SH-SY5Y (cell line): ENCODE measurements around the gene USP24.

Experiments used
- GATA2 ChIP-seq: IDR thresholded peaks from 2 replicates; pipeline ENCODE4 v1.6.1; 2011; ENCODE audit warnings: mild to moderate bottlenecking, low read depth, low read length
- GATA3 ChIP-seq: IDR thresholded peaks from 2 replicates; pipeline ENCODE4 v1.6.1; 2011; ENCODE audit warnings: low read depth, mild to moderate bottlenecking, low read length, moderate library complexity

Gene USP24, protein sequence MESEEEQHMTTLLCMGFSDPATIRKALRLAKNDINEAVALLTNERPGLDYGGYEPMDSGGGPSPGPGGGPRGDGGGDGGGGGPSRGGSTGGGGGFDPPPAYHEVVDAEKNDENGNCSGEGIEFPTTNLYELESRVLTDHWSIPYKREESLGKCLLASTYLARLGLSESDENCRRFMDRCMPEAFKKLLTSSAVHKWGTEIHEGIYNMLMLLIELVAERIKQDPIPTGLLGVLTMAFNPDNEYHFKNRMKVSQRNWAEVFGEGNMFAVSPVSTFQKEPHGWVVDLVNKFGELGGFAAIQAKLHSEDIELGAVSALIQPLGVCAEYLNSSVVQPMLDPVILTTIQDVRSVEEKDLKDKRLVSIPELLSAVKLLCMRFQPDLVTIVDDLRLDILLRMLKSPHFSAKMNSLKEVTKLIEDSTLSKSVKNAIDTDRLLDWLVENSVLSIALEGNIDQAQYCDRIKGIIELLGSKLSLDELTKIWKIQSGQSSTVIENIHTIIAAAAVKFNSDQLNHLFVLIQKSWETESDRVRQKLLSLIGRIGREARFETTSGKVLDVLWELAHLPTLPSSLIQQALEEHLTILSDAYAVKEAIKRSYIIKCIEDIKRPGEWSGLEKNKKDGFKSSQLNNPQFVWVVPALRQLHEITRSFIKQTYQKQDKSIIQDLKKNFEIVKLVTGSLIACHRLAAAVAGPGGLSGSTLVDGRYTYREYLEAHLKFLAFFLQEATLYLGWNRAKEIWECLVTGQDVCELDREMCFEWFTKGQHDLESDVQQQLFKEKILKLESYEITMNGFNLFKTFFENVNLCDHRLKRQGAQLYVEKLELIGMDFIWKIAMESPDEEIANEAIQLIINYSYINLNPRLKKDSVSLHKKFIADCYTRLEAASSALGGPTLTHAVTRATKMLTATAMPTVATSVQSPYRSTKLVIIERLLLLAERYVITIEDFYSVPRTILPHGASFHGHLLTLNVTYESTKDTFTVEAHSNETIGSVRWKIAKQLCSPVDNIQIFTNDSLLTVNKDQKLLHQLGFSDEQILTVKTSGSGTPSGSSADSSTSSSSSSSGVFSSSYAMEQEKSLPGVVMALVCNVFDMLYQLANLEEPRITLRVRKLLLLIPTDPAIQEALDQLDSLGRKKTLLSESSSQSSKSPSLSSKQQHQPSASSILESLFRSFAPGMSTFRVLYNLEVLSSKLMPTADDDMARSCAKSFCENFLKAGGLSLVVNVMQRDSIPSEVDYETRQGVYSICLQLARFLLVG (N-terminal part only)

DNA sequence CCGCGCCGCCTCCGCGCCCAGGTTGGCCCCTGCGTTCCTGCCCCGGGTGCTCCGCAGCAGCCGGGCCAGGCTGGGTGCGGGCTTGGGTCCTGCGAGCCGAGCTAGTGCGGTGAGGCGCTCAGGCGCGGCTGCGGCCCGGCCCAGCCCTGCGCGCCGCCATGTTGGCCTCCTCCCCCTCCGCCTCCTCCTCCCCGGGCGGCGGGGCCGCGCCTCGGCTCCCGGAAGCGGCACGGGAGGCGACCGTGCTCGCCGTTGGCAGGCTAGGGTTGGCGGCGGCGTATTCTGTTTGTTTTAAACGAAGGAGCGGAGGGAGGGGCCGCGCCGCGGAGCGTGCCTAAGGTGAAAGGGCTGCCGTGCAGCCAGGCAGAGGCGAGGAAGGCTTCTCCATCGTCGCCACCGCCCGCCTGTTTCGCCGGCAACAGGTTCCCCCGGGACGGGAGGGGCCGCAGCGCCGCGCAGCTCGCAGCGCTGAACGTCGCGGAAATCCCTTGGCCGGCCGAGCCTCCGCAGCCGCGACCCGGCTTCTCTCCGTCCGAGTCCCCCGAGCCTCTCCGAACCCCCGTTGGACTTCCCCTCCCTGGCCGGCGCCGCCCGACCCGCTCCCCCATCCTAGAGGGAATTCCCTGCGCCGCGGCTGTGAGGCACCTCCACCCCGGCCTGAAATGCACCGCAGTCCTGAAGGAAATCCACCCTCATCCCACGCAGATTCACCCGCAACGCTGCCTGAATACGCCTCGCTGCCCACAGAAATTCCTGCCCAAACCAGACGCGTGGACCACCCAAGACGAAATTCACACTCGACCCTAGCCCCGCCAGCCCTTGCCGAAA, at the start of gene USP24:
USP24 (minus strand) TSS at position 171 of the 828 bp plus-strand sequence. CDS start 251 bp downstream, outside the sequence.
- TF ChIP-seq GATA3 (no peak), GATA2 (no peak)

GRCh38 chr1:55262822-55263221, 47.7 kb upstream of the USP24 start:
- no peak for TF ChIP-seq GATA3
- no peak for TF ChIP-seq GATA2

DNA sequence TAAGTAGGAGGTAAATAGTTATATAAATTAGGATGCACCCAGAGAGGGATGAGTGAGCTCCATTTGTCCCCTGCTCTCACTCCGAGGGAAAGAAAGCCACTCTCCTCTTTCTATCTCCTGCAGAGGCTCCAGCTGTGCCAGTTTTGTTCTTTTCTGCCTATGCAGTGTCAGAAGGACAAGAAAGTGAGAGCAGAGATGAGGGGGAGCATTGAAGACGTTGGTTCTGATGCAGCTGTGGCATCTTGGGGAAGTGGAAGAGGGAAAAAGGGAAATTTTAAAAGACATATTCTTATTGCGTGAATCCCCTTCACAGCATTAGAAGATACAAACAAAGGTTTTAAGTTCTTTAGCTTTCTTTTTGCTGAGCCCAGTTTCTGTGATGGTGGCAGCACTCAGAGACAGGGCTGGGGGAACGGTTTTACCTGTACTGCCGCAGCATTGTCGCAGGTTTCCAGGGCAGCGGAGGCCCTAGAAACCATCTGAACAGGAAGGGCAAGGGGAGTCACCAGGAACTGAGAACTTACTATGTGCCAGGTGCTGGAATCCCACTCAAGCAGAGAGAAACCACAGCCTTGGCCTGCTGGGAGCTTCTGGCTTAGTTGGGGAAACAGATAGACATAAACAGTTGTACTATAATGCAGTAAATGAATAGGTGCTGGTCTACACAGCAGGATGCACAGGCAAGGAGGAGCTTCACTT, 44.9 kb upstream of the USP24 start:
- TF ChIP-seq GATA2 (no peak), GATA3 (no peak)

- TF ChIP-seq GATA2 (no peak), GATA3 (no peak)
Observed at GRCh38 chr1:55257958-55258357, 42.8 kb upstream of the USP24 start.

DNA sequence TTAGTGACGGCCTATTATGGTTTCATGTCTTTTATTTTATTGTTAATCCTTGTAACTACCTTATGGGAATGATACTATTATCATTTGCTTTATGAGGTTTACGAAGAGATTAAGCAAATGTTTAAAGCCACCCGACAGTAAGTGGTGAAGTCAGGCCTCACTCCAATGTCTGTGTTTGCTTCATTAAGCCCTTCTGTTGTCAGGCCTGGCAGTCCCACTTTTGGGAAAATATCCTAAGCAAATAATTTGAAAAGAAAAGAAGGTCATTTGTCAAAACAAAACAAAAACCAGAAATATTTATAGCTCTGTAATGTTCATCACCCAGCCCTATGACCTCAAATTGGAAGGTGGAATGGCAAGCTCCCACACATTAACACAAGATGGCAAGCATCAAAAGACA, 40.7 kb upstream of the USP24 start:
- TF ChIP-seq GATA3 (no peak), GATA2 (no peak)

- TF ChIP-seq GATA2 (no peak), GATA3 (no peak)
Observed at GRCh38 chr1:55252942-55253589, 37.9 kb upstream of the USP24 start.

- TF ChIP-seq GATA3 (no peak), GATA2 (no peak)
Observed at GRCh38 chr1:55250399-55251075, 35.4 kb upstream of the USP24 start.

DNA sequence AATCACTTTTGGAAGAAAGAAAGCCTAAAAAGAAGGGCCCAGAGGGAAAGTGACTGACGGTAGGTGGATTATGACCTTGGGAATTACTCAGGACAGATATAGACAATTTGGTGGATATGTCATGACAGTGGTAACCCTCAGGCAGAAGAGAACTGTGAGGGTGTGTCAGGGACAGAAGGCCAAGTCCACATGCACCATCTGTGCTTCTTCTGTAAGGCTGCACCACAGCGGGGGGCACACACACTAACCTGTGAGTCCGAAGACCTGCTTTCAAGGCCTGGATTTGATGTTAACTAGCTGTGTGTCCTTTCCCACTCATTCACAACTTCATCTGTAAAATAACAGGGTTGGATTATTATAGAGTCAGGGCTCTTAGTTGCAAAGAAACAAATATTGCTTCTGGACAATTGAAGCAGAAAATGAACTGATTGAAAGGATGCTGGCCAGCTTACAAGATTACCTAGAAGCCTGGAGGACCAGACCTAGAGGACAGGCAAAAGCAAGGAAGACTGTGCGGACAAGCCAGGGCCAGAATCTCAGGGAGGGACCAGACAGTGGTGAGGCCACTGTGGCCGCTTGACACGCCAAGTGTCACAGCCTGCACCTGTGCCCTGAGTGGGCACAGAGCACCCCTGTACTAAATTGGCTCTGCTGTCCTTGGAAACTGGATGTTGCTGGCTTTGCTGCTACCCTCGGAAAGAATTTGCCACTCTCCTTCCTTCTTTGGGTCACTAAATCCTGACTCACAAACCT, 34.7 kb upstream of the USP24 start:
- TF ChIP-seq GATA2 = no peak
- no peak for TF ChIP-seq GATA3

DNA sequence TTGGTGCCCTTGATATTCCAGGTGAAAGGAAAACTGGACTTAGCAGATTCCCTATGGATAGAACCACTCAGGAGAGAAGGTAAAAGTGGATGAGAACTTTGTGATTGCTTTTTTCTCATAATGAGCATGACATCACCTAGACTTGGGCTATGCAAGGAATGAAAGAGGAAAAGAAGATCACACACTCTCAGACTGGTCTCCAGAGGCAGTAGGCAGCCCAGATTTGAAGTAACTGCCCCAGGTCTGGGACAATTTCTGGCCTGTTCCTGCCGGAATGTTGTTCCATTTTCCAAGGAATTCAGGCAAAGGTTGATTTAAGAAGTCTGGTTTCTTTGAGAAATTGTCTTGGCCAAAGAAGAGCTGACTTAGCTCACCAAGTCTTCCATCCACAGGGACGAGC, 31.7 kb upstream of the USP24 start:
- TF ChIP-seq GATA2 (no peak), GATA3 (no peak)

- TF ChIP-seq GATA2 (no peak), GATA3 (no peak)
Observed at GRCh38 chr1:55246331-55246730, 31.2 kb upstream of the USP24 start.

DNA sequence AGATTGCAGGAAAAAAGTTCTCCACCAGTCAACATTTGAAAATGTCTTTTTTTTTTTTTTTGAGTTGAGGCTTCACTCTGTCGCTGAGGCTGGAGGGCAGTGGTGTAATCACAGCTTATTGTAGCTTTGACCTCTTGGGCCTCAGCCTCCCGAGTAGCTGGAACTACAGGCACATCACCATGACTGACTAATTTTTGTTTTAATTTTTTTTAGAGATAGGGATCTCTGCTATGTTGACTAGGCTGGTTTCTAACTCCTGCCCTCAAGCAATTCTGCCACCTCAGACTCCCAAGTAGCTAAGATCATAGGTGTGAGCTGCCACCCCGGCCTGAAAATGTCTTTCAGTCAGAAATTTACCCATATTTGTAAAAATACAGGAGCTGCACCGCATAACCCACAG, 30.6 kb upstream of the USP24 start:
- TF ChIP-seq GATA2 (no peak), GATA3 (no peak)
